ENCODE results near the gene SZRD1. TPM values are rescaled to one million over a fixed set of nuclear protein-coding genes. Genes with fewer than 3 reads are reported as not detected.
"Not testable (repeated sequence)": the region's sequence is repeated elsewhere in the genome, so short reads cannot be mapped to it uniquely, and the experiment has no call there.

Gene SZRD1
- total RNA-seq, 4 donors from 2014 or later, result 85.8 to 117 (median 99.4) TPM

- H3K36me3 ChIP-seq, H3K27me3 ChIP-seq, H3K4me3 ChIP-seq, H3K9me3 ChIP-seq: not testable (repeated sequence)
- peak overlapping the region in 3 of 4 donors; percentile 63 to 94 (median 74) for H3K27ac ChIP-seq
- peaks cover 4 to 45% (median 12%) of the 10 kb centered on the region in 3 donors for H3K4me1 ChIP-seq
- peak; percentile 25 for ATAC-seq
- 50 to 64% methylated on average over 2 to 3 of the region's 3 CpGs for WGBS, 2 donors (ENCODE audit: low coverage in 1 of 2)
- TF ChIP-seq POLR2AphosphoS5 (IDR thresholded peaks at IDR 0.05), result peak; percentile 78
These were observed 1.9 kb upstream of the SZRD1 start for GRCh38 chr1:16365146-16365498.

- Histone ChIP-seq H3K27me3 (no peaks in the 10 kb centered on the region), H3K4me3 (peak overlapping the region; percentile 56 to 86), H3K36me3 (no peaks in the 10 kb centered on the region), H3K4me1 (peaks cover 4 to 68% (median 12%) of the 10 kb centered on the region in 3 donors), H3K27ac (peak overlapping the region; percentile 72 to 98 (median 96)), H3K9me3 (no peaks in the 10 kb centered on the region)
- 0 to 1% methylated on average over 13 to 36 of the region's 47 CpGs for WGBS, 2 donors (ENCODE audit: low coverage in 1 of 2)
- ATAC-seq, result peak; percentile 85
- TF ChIP-seq, protein P1, sequence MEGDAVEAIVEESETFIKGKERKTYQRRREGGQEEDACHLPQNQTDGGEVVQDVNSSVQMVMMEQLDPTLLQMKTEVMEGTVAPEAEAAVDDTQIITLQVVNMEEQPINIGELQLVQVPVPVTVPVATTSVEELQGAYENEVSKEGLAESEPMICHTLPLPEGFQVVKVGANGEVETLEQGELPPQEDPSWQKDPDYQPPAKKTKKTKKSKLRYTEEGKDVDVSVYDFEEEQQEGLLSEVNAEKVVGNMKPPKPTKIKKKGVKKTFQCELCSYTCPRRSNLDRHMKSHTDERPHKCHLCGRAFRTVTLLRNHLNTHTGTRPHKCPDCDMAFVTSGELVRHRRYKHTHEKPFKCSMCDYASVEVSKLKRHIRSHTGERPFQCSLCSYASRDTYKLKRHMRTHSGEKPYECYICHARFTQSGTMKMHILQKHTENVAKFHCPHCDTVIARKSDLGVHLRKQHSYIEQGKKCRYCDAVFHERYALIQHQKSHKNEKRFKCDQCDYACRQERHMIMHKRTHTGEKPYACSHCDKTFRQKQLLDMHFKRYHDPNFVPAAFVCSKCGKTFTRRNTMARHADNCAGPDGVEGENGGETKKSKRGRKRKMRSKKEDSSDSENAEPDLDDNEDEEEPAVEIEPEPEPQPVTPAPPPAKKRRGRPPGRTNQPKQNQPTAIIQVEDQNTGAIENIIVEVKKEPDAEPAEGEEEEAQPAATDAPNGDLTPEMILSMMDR (IDR thresholded peaks at IDR 0.05), result peak in 2 of 4 experiments; percentile 16 to 43
- TF ChIP-seq POLR2A (IDR thresholded peaks at IDR 0.05) (peak; percentile 67 to 76), EP300 (IDR thresholded peaks at IDR 0.05) (no peak), POLR2AphosphoS5 (IDR thresholded peaks at IDR 0.05) (peak; percentile 52)
These were observed 371 bp downstream of the SZRD1 start for GRCh38 chr1:16367258-16367967.

GRCh38 chr1:16367968-16368890 lies 1.2 kb downstream of the SZRD1 start:
- WGBS, 2 donors (ENCODE audit: low coverage in 1 of 2), result 1 to 5% methylated on average over 15 to 22 of the region's 24 CpGs
- Histone ChIP-seq H3K4me1 (peaks cover 4 to 73% (median 12%) of the 10 kb centered on the region in 3 donors), H3K9me3 (no peaks in the 10 kb centered on the region), H3K36me3 (no peaks in the 10 kb centered on the region), H3K4me3 (peak overlapping the region; percentile 56 to 86), H3K27ac (peak overlapping the region; percentile 72 to 98 (median 96)), H3K27me3 (no peaks in the 10 kb centered on the region)
- no peak for TF ChIP-seq EP300 (IDR thresholded peaks at IDR 0.05)
- TF ChIP-seq POLR2A (IDR thresholded peaks at IDR 0.05), result no peak
- no peak for TF ChIP-seq POLR2AphosphoS5 (IDR thresholded peaks at IDR 0.05)
- ATAC-seq, result peak; percentile 1

DNA sequence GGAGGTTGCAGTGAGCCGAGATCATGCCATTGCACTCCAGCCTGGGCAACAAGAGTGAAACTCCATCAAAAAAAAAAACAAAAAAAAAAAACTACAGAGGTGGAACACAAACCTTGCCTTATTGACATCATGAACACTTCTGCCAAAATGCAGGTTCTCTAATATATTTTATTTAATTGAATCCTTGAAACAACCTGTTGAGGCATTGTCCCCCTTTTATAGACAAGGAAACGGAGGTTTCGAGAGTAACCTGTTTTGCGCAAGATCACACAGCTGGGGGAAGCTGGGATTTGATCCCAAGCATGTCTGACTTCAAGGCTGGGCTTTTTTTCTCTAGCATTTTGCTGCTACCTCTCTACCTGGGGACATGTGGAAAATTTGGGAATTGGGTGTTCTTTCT lies 2.8 kb downstream of the SZRD1 start:
- WGBS, 2 donors (ENCODE audit: low coverage in 1 of 2), result 92 to 100% methylated on average over 3 to 4 of the region's 4 CpGs
- Histone ChIP-seq H3K36me3 (no peaks in the 10 kb centered on the region), H3K27me3 (no peaks in the 10 kb centered on the region), H3K4me3 (no peak overlapping the region), H3K4me1 (peaks cover 4 to 84% (median 4%) of the 10 kb centered on the region in 3 donors), H3K9me3 (no peaks in the 10 kb centered on the region), H3K27ac (no peak overlapping the region)
- TF ChIP-seq, protein P1 (IDR thresholded peaks at IDR 0.05), result no peak
- no peak for TF ChIP-seq EP300 (IDR thresholded peaks at IDR 0.05)
- no peak for TF ChIP-seq POLR2AphosphoS5 (IDR thresholded peaks at IDR 0.05)
- no peak for ATAC-seq

GRCh38 chr1:16371725-16372124 lies 4.7 kb downstream of the SZRD1 start:
- 36 to 57% methylated on average over 1 to 2 of the region's 5 CpGs for WGBS, 2 donors (ENCODE audit: low coverage in 1 of 2)
- no peak overlapping the region for H3K27ac ChIP-seq
- H3K4me3 ChIP-seq, result no peak overlapping the region
- ATAC-seq, result no peak
- no peaks in the 10 kb centered on the region for H3K9me3 ChIP-seq
- peaks cover 10 to 87% (median 22%) of the 10 kb centered on the region in 3 donors for H3K4me1 ChIP-seq
- no peaks in the 10 kb centered on the region for H3K27me3 ChIP-seq
- H3K36me3 ChIP-seq, result no peaks in the 10 kb centered on the region
- TF ChIP-seq POLR2AphosphoS5 (IDR thresholded peaks at IDR 0.05) (no peak), POLR2A (IDR thresholded peaks at IDR 0.05) (no peak), EP300 (IDR thresholded peaks at IDR 0.05) (no peak)
- TF ChIP-seq, protein P1 (IDR thresholded peaks at IDR 0.05), result no peak

All from gastroesophageal sphincter (tissue), 4 donors.